GM12873 (cell line): Measurements from ENCODE around the gene SERPINA1.

Experiments used
- TF ChIP-seq, protein P1 (sequence below): IDR thresholded peaks from 2 replicates; pipeline ENCODE4 v1.5.1; 2012; ENCODE audit warnings: low read depth, mild to moderate bottlenecking, moderate library complexity, low read length, control low read depth; ENCODE audit not compliant: insufficient read depth; ENCODE audit errors: missing control alignments

The SERPINA1 gene

DNA sequence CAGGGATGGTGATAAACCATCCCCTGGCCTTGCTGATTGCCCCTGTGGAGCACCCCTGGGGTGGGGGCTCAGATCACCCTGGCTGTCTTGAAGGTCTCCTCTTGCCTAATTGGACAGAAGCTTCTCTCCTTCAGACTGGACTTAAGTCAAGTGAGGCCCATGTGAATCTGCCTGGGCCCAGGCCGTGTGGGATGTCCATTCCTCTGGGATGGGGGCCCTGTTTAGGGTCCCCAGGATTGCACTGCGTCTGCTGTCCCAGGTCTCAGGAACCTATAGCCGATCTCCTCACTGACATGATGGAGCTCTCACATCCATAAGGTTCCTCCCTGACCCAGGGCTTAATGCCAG, 20.2 kb downstream of the SERPINA1 start:
- TF ChIP-seq, protein P1, sequence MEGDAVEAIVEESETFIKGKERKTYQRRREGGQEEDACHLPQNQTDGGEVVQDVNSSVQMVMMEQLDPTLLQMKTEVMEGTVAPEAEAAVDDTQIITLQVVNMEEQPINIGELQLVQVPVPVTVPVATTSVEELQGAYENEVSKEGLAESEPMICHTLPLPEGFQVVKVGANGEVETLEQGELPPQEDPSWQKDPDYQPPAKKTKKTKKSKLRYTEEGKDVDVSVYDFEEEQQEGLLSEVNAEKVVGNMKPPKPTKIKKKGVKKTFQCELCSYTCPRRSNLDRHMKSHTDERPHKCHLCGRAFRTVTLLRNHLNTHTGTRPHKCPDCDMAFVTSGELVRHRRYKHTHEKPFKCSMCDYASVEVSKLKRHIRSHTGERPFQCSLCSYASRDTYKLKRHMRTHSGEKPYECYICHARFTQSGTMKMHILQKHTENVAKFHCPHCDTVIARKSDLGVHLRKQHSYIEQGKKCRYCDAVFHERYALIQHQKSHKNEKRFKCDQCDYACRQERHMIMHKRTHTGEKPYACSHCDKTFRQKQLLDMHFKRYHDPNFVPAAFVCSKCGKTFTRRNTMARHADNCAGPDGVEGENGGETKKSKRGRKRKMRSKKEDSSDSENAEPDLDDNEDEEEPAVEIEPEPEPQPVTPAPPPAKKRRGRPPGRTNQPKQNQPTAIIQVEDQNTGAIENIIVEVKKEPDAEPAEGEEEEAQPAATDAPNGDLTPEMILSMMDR = no peak

DNA sequence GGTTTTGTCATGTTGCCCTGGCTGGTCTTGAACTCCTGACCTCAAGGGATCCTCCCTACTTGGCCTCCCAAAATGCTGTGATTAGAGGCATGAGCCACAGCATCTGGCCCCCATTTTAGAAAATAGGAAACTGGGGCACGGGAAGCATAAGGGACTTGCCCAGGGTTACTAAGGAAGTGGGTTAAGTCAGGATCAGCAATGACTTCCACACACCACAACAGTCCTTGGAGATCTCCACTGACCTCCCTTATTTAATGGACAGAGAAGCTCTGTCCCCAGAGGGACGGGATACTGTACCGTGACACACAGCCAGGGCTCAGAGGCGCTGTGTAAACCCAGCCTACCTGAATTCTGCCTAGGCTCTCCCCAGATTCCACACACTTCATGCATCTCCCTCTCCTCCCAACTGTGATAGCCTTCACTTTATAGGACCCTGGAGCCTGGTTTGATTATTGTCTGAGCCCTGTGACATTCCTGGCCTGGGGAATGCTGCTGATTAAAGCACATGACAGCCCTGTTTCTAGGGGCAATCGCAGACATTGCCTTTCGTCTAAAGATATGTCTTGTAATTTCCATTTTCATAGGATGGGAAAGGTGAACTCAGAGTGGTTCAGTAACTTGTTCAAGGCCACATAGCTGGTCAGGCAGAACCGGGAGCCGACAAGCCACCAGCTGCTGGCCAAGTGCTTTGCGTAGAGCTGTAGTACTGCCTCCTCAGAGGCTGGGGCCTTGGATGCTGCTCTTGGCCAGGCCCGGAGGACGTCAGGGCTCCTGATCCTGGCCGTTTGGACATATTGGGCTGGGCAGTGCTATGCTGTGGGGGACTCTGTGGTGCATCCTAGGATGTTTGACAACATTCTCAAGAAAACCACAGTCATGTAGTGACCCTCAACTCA, 20.8 kb downstream of the SERPINA1 start:
- TF ChIP-seq, protein P1 = no peak

DNA sequence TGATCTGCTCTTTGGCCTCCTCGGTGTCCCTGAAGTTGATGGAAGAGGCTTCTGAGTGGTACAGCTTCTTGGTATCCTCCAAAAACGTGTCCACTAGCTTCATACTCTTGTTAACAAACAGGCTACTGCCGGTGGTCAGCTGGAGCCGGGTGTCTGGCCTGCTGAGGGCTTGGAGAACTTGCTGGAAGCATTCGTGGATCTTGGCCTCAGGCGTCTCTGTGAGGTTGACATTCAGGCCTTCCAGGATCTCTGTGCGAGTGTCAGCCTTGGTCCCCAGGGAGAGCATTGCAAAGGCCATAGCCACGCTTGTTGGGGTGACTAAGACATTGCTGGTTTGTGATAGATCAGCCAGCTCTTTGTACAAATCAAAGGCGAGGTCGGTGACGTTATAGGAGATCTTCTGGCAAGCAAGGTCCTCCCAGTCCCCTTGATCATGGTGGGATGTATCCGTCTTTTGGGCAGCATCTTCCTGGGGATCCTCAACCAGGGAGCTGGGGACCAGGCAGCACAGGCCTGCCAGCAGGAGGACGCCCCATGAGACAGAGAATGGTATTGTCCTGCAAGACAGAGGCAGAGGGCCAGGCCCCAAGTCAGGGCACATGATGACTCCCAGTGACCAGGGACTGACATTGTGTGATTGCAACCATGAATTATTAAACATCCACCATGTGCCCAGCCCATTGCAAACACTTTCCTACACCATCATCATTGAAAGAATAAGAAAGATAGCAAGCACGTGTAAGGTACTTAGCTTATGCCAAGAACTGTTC, 22.1 kb downstream of the SERPINA1 start, which contains the start of gene SERPINA2:
SERPINA2 (minus strand) TSS at position 553 of the 770 bp plus-strand sequence.
- TF ChIP-seq, protein P1 = no peak

DNA sequence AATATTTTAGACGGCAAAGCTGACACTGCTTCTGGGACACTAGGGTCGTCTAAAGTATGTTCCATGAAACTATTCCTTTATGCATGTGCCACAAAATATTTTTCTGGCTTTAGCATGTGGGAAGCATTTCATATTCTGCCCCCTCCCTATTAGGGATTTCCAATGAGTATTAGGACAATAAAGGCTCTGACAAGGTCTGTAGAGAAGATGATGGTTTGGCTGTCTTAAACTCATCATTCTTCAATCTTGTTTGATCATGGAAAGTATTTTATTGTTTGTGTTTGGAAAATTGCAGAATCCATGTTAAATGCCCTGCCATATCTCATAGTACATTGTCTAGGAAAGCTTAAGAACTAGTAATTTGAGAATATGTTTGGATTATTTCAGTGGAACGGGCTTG, 22.8 kb downstream of the SERPINA1 start:
- TF ChIP-seq, protein P1 = no peak

DNA sequence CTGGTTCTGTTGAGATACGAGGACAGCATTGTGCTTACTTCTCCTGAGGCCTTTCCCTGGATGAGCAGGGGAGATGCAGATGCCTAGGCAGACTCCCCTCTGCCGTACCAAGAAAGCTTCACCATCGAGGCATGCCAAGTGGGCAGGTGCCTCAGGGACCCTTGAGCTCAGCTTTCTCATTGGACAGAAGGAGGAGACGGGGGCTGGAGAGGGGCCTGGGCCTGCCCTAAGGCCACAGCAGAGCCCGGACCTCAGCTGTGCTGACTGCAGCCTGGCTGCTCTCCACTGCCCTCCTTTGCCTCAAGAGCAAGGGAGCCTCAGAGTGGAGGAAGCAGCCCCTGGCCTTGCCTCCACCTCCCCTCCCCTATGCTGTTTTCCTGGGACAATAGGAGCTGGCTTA, 23.4 kb downstream of the SERPINA1 start:
- TF ChIP-seq, protein P1 = no peak

DNA sequence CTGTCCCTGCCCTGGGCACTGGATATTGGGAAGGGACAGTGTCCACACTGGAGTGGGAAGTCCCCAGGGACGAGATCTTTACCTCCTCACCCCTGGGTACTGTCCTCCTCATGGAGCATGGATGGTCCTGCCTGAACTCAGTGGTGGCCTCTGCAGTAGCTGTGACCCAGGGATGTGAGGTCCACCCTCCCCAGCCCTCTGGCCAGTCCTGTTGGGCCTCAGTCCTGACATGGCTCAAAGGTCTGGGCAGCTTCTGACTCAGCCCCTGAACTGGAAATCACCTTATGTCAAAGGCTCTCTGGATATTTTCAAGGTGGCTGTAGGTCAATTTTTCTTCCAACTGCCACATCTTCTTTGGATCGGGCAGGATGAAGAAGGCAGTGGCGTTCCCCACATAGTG, 24.4 kb downstream of the SERPINA1 start:
- TF ChIP-seq, protein P1 = no peak

DNA sequence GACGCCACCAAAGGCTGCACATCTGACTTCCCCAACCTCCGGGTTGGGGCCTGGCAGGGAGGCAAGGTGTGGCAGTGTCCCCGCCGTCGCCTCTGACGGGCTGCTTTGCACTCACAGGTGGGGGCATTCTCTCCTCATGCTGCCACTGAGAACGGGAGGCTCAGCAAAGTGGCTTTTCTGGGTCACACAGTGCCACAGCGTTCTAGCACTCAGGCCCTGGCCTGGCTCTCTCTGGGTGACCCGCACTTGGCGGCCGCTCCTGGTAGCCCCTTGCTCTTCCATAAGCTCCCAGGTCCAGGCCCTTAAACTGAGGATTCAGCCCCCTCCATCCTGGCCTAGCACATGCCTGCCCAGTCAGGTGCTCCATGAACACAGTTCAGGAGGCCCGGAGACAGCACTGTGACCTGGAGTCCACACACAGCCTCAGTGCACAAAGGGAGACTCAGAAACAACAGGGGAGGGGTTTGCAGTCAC, 25.2 kb downstream of the SERPINA1 start:
- TF ChIP-seq, protein P1 = no peak
